Transverse colon (tissue), 4 donors: Measurements from ENCODE around the gene OR56B4. TPM values are rescaled to one million over a fixed set of nuclear protein-coding genes. Genes with fewer than 3 reads are reported as not detected.

Experiments used
- DNase-seq: peaks from one replicate; pipeline ENCODE4 v3.0.0-alpha.2; 2019
- H3K27ac ChIP-seq, 4 donors: fragments of 200-600 bp; sonication (generic); 2 replicates each; pipeline ENCODE4 v1.5.1; 2016 to 2018; ENCODE audit warnings: inconsistent platforms in 4 of 4
- H3K27me3 ChIP-seq: fragments of 200-600 bp; sonication (generic); 2 replicates; pipeline ENCODE4 v1.5.1; 2017; ENCODE audit warnings: inconsistent platforms
- H3K36me3 ChIP-seq, 4 donors: fragments of 200-600 bp; sonication (generic); 2 replicates each; pipeline ENCODE4 v1.5.1; 2017 to 2019; ENCODE audit warnings: inconsistent platforms in 4 of 4
- H3K4me1 ChIP-seq, 4 donors: fragments of 200-600 bp; sonication (generic); 2 replicates each; pipeline ENCODE4 v1.5.1; 2017 to 2020; ENCODE audit warnings: inconsistent platforms in 4 of 4
- H3K4me3 ChIP-seq, 4 donors: fragments of 200-600 bp; sonication (generic); 1 replicate in 1 of 4; 2 replicates in 3 of 4; pipeline versions ENCODE4 v1.5.1 to v1.6.1; 2017 to 2019; ENCODE audit warnings: inconsistent platforms in 4 of 4
- H3K9me3 ChIP-seq, 2 donors: fragments of 200-600 bp; sonication (generic); 2 replicates each; pipeline ENCODE4 v1.5.1; 2017 to 2019; ENCODE audit warnings: inconsistent platforms in 2 of 2
- EP300 ChIP-seq: sonication (generic); formaldehyde crosslinking; IDR thresholded peaks from one replicate; pipeline ENCODE4 v1.6.1; 2017; ENCODE audit warnings: antibody characterized with exemption, low read depth
- POLR2A ChIP-seq: fragments of 450-650 bp; IDR thresholded peaks from one replicate; pipeline ENCODE4 v1.6.1; 2016; ENCODE audit warnings: antibody characterized with exemption, mild to moderate bottlenecking, moderate library complexity
- POLR2AphosphoS5 ChIP-seq, 3 donors: sonication (generic); formaldehyde crosslinking; IDR thresholded peaks; one replicate each; pipeline ENCODE4 v1.6.1; 2016; ENCODE audit warnings: antibody characterized with exemption in 3 of 3
- WGBS, 2 donors: methylation state at CpG; one replicate each; pipeline ENCODE4 v1.1.5; 2018; ENCODE audit warnings: low coverage in 1 of 2; 5-methylcytosine and 5-hydroxymethylcytosine counted together
- in situ Hi-C, 4 donors: fragments of 200-750 bp; cut with MboI; loops; one replicate each; pipeline versions ENCODE4 v1.15.0 to v1.15.1; 2017; ENCODE audit warnings: low sequenced_read_pairs in 3 of 4, low pct_ligation_motif_present in 1 of 4, low pct_unique_long_range_greater_than_20kb in 1 of 4
- intact Hi-C: fragments of 100-400 bp; cut with DNase I; formaldehyde crosslinking; loops from one replicate; pipeline ENCODE4 v1.15.1; 2023; ENCODE audit warnings: low total_unique reads
- total RNA-seq, 4 donors: library from RNA; depleted of rRNA; stranded (reverse); fragments of >200 nt; gene quantifications; one replicate each; pipeline ENCODE4 v1.1.0, GENCODE V29; 2016
- TF ChIP-seq, protein P1 (sequence below), 5 experiments: fragments of 200-600 bp in 3 of 5; fragments of 450-650 bp in 2 of 5; sonication (generic) in 3 of 5; IDR thresholded peaks; 1 replicate in 2 of 5; 2 replicates in 3 of 5; pipeline ENCODE4 v1.5.1; 2016 to 2017; ENCODE audit warnings: antibody characterized with exemption in 5 of 5, inconsistent platforms in 3 of 5, mild to moderate bottlenecking in 2 of 5, moderate library complexity in 1 of 5

Gene OR56B4
- total RNA-seq, 4 donors from 2014 or later, result not detected

DNA sequence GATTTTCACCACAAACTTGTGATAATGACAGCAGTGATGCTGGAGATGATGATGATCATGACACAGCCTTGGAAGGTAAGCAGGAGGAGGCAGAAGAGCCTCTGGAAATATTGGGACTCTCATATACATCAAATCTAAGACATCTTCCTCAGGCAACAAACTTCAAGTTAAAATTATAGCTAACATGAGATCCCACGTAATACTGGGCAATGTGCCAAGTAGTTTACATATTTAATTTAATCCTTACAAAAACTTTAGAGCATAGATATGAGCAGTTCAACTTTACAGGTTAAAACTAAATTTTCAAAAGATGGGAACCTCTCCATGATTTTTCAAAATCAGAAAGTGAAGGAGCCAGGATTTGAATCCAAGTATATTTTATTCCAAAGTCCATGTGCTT is 43.6 kb downstream of the OR56B4 start:
- Histone ChIP-seq H3K27me3 (no peaks in the 10 kb centered on the region), H3K27ac (no peak overlapping the region), H3K36me3 (no peaks in the 10 kb centered on the region), H3K4me3 (no peak overlapping the region), H3K9me3 (no peaks in the 10 kb centered on the region), H3K4me1 (no peaks in the 10 kb centered on the region)
- in situ Hi-C loops (no loop called here), intact Hi-C loops (no loop called here)
- WGBS, 2 donors, result 14 to 33% methylated on average over 1 of the region's 1 CpG
- no peak for DNase-seq
- TF ChIP-seq POLR2A, result no peak
- TF ChIP-seq POLR2AphosphoS5 (IDR thresholded peaks at IDR 0.05), result no peak
- TF ChIP-seq, protein P1, sequence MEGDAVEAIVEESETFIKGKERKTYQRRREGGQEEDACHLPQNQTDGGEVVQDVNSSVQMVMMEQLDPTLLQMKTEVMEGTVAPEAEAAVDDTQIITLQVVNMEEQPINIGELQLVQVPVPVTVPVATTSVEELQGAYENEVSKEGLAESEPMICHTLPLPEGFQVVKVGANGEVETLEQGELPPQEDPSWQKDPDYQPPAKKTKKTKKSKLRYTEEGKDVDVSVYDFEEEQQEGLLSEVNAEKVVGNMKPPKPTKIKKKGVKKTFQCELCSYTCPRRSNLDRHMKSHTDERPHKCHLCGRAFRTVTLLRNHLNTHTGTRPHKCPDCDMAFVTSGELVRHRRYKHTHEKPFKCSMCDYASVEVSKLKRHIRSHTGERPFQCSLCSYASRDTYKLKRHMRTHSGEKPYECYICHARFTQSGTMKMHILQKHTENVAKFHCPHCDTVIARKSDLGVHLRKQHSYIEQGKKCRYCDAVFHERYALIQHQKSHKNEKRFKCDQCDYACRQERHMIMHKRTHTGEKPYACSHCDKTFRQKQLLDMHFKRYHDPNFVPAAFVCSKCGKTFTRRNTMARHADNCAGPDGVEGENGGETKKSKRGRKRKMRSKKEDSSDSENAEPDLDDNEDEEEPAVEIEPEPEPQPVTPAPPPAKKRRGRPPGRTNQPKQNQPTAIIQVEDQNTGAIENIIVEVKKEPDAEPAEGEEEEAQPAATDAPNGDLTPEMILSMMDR (IDR thresholded peaks at IDR 0.05), result no peak
- no peak for TF ChIP-seq EP300

GRCh38 chr11:6152126-6152525 is 44.6 kb downstream of the OR56B4 start:
- WGBS, 2 donors, result 91% methylated on average over 2 of the region's 2 CpGs; no CpG with 5 or more reads in 1 of the 2 donors
- Histone ChIP-seq H3K27me3 (no peaks in the 10 kb centered on the region), H3K4me3 (no peak overlapping the region), H3K36me3 (no peaks in the 10 kb centered on the region), H3K9me3 (no peaks in the 10 kb centered on the region), H3K4me1 (no peaks in the 10 kb centered on the region), H3K27ac (no peak overlapping the region)
- in situ Hi-C loops, result no loop called here
- no peak for TF ChIP-seq EP300
- TF ChIP-seq, protein P1 (IDR thresholded peaks at IDR 0.05), result no peak
- TF ChIP-seq POLR2AphosphoS5 (IDR thresholded peaks at IDR 0.05), result no peak
- TF ChIP-seq POLR2A, result no peak
- DNase-seq, result no peak
- intact Hi-C loops, result no loop called here

- TF ChIP-seq POLR2A (no peak), POLR2AphosphoS5 (IDR thresholded peaks at IDR 0.05) (no peak), EP300 (no peak)
- TF ChIP-seq, protein P1 (IDR thresholded peaks at IDR 0.05), result no peak
- Histone ChIP-seq H3K9me3 (no peaks in the 10 kb centered on the region), H3K27ac (no peak overlapping the region), H3K27me3 (no peaks in the 10 kb centered on the region), H3K4me1 (no peaks in the 10 kb centered on the region), H3K4me3 (no peak overlapping the region), H3K36me3 (no peaks in the 10 kb centered on the region)
- no peak for DNase-seq
- in situ Hi-C loops (no loop called here), intact Hi-C loops (no loop called here)
- WGBS, 2 donors, result 40 to 84% methylated on average over 2 to 7 of the region's 7 CpGs
Observed at GRCh38 chr11:6156628-6157359, 49.3 kb downstream of the OR56B4 start.

Other genes starting within 250 kb of the OR56B4 start
- gene OR52E8, start 250.0 kb upstream of the OR56B4 start, total RNA-seq, result not detected
- gene OR52E4, start 227.1 kb upstream of the OR56B4 start, total RNA-seq, result not detected
- gene OR52E5, start 214.5 kb upstream of the OR56B4 start, total RNA-seq, result not detected
- gene OR56A3, start 165.4 kb upstream of the OR56B4 start, total RNA-seq, result not detected
- gene OR56A5, start 139.2 kb upstream of the OR56B4 start, total RNA-seq, result not detected
- not detected for gene OR52L1, start 120.7 kb upstream of the OR56B4 start, total RNA-seq
- under 1 TPM in 1 of 4 donors, not detected in 3; 0.14 TPM for gene OR56A4, start 100.7 kb upstream of the OR56B4 start, total RNA-seq
- gene OR56A1, start 76.9 kb upstream of the OR56B4 start, total RNA-seq, result under 1 TPM in 1 of 4 donors, not detected in 3; 0.14 TPM
- gene OR52B2, start 62.6 kb downstream of the OR56B4 start, total RNA-seq, result 1 to 10 TPM in 1 of 4 donors, under 1 TPM in 1, not detected in 2; 0.41 to 1.6 TPM
- not detected for gene OR52W1, start 91.5 kb downstream of the OR56B4 start, total RNA-seq
- not detected for gene C11orf42, start 97.9 kb downstream of the OR56B4 start, total RNA-seq
- gene FHIP1B, start 127.0 kb downstream of the OR56B4 start, total RNA-seq, result 100 to 1,000 TPM; 190 to 681 (median 228) TPM
- gene CNGA4, start 131.4 kb downstream of the OR56B4 start, total RNA-seq, result under 1 TPM in 1 of 4 donors, not detected in 3; 0.14 TPM
- gene CCKBR, start 152.2 kb downstream of the OR56B4 start, total RNA-seq, result under 1 TPM in 1 of 4 donors, not detected in 3; 0.48 TPM
- 100 to 1,000 TPM in 1 of 4 donors, 10 to 100 TPM in 2, 1 to 10 TPM in 1; 8.2 to 124 (median 31.0) TPM for gene CAVIN3, start 212.8 kb downstream of the OR56B4 start, total RNA-seq